HepG2 (cell line): ENCODE measurements around the gene ST6GALNAC4. TPM values are rescaled to one million over a fixed set of nuclear protein-coding genes. Genes with fewer than 3 reads are reported as not detected.

Experiments used
- AGO2 ChIP-seq: fragments of 200-400 bp; formaldehyde crosslinking; optimal IDR thresholded peaks from 2 replicates; pipeline ENCODE3; 2017; ENCODE audit warnings: mild to moderate bottlenecking, low read depth, low read length, moderate library complexity
- CREB3 ChIP-seq: sonication (generic); formaldehyde crosslinking; IDR thresholded peaks from 2 replicates; pipeline ENCODE4 v1.5.0; 2020; ENCODE audit warnings: missing genetic modification reagents
- EED ChIP-seq: sonication (generic); formaldehyde crosslinking; IDR thresholded peaks from 2 replicates; pipeline ENCODE4 v1.5.0; 2020; ENCODE audit warnings: mild to moderate bottlenecking, missing genetic modification reagents
- FOXK2 ChIP-seq: fragments of 450-650 bp; IDR thresholded peaks from 2 replicates; pipeline ENCODE4 v1.6.1; 2016
- HES4 ChIP-seq: sonication (generic); formaldehyde crosslinking; IDR thresholded peaks from 2 replicates; pipeline ENCODE4 v1.9.0; 2021; ENCODE audit warnings: mild to moderate bottlenecking, missing genetic modification reagents, borderline replicate concordance
- HMG20A ChIP-seq: IDR thresholded peaks from 2 replicates; pipeline ENCODE4 v1.6.1; 2016; ENCODE audit warnings: borderline replicate concordance
- HMGA1 ChIP-seq: sonication (generic); formaldehyde crosslinking; conservative IDR thresholded peaks from 2 replicates; pipeline ENCODE4 v1.4.0; 2020; ENCODE audit warnings: missing genetic modification reagents
- NR2F2 ChIP-seq: IDR thresholded peaks from 2 replicates; pipeline ENCODE4 v1.6.1; 2012; ENCODE audit warnings: low read depth, inconsistent platforms, borderline replicate concordance
- PRDM10 ChIP-seq: sonication (generic); formaldehyde crosslinking; IDR thresholded peaks from 2 replicates; pipeline ENCODE4 v1.4.0; 2020; ENCODE audit warnings: low read depth, missing genetic modification reagents
- ZFP91 ChIP-seq: sonication (generic); formaldehyde crosslinking; IDR thresholded peaks from 2 replicates; pipeline ENCODE4 v1.9.0; 2022; ENCODE audit warnings: missing genetic modification reagents, mild to moderate bottlenecking, borderline replicate concordance
- ZFX ChIP-seq: sonication (generic); formaldehyde crosslinking; IDR thresholded peaks from 2 replicates; pipeline ENCODE4 v1.4.0; 2020; ENCODE audit warnings: mild to moderate bottlenecking, low read depth, missing genetic modification reagents, moderate library complexity
- ZIK1 ChIP-seq: sonication (generic); formaldehyde crosslinking; IDR thresholded peaks from 2 replicates; pipeline ENCODE4 v1.5.0; 2020; ENCODE audit warnings: mild to moderate bottlenecking, low read depth, missing genetic modification reagents, borderline replicate concordance
- ZNF75D ChIP-seq: sonication (generic); formaldehyde crosslinking; IDR thresholded peaks from 2 replicates; pipeline ENCODE4 v1.8.1; 2023; ENCODE audit warnings: missing genetic modification reagents, mild to moderate bottlenecking, borderline replicate concordance
- polyA plus RNA-seq, 8 experiments: library from polyadenylated mRNA; depleted of rRNA in 3 of 8; stranded (reverse) in 7 of 8; unstranded in 1 of 8; fragments of >200 nt; fragmentation: Illumina TruSeq in 4 of 8; extraction: Trizol in 4 of 8; gene quantifications; 2 replicates each; pipeline versions ENCODE4 v1.2.1 to v1.2.3, GENCODE V29; 2011 to 2016; ENCODE audit warnings: low read depth in 4 of 8, missing spikeins in 1 of 8, mixed read lengths in 1 of 8; ENCODE audit not compliant: insufficient read depth in 1 of 8
- total RNA-seq, 5 experiments: library from RNA; depleted of rRNA; stranded (reverse); fragments of >200 nt; fragmentation: Illumina TruSeq; extraction: Trizol; gene quantifications; 2 replicates each; pipeline ENCODE4 v1.2.3, GENCODE V29; 2016; ENCODE audit warnings: low read depth in 1 of 5
- TF ChIP-seq, protein P1 (sequence below): sonication (generic); formaldehyde crosslinking; conservative IDR thresholded peaks from 2 replicates; pipeline ENCODE4 v1.4.0; 2020; ENCODE audit warnings: missing genetic modification reagents
- TF ChIP-seq, protein P2 (sequence below): IDR thresholded peaks from 2 replicates; pipeline ENCODE4 v1.6.1; 2018; ENCODE audit warnings: missing genetic modification reagents
- TF ChIP-seq, protein P3 (sequence below): sonication (generic); formaldehyde crosslinking; IDR thresholded peaks from 2 replicates; pipeline ENCODE4 v1.4.0; 2020; ENCODE audit warnings: mild to moderate bottlenecking, missing genetic modification reagents, borderline replicate concordance

ST6GALNAC4 gene
- total and polyA plus RNA-seq, 2 of the 13 experiments (the other 11 are each of a cell fraction or from before 2014, with no cell fraction given) = 18.8 to 27.7 TPM

GRCh38 chr9:127947841-127948710 is 31.2 kb upstream of the ST6GALNAC4 start (continued):
- TF ChIP-seq ZFP91 (CRISPR knock-in tag) (peak; percentile 28; the same call in 1 of the 2 replicates), ZIK1 (no peak), AGO2 (peak; percentile 73), HMG20A (CRISPR knock-in tag) (no peak), PRDM10 (peak; percentile 84), FOXK2 (no peak), HMGA1 (CRISPR knock-in tag) (no peak), HES4 (no peak), EED (CRISPR knock-in tag) (0 out of 2 replicates have a peak, but pooled peaks have one; percentile 59), NR2F2 (no peak), ZNF75D (CRISPR knock-in tag) (0 out of 2 replicates have a peak, but pooled peaks have one; percentile 30), ZFX (peak; percentile 25; the same call in 1 of the 2 replicates), CREB3 (CRISPR knock-in tag) (no peak)
- TF ChIP-seq, protein P1, sequence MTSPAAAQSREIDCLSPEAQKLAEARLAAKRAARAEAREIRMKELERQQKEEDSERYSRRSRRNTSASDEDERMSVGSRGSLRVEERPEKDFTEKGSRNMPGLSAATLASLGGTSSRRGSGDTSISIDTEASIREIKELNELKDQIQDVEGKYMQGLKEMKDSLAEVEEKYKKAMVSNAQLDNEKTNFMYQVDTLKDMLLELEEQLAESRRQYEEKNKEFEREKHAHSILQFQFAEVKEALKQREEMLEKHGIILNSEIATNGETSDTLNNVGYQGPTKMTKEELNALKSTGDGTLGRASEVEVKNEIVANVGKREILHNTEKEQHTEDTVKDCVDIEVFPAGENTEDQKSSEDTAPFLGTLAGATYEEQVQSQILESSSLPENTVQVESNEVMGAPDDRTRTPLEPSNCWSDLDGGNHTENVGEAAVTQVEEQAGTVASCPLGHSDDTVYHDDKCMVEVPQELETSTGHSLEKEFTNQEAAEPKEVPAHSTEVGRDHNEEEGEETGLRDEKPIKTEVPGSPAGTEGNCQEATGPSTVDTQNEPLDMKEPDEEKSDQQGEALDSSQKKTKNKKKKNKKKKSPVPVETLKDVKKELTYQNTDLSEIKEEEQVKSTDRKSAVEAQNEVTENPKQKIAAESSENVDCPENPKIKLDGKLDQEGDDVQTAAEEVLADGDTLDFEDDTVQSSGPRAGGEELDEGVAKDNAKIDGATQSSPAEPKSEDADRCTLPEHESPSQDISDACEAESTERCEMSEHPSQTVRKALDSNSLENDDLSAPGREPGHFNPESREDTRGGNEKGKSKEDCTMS (CRISPR knock-in tag) = no peak
- TF ChIP-seq, protein P2, sequence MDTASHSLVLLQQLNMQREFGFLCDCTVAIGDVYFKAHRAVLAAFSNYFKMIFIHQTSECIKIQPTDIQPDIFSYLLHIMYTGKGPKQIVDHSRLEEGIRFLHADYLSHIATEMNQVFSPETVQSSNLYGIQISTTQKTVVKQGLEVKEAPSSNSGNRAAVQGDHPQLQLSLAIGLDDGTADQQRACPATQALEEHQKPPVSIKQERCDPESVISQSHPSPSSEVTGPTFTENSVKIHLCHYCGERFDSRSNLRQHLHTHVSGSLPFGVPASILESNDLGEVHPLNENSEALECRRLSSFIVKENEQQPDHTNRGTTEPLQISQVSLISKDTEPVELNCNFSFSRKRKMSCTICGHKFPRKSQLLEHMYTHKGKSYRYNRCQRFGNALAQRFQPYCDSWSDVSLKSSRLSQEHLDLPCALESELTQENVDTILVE (CRISPR knock-in tag) = no peak
- TF ChIP-seq, protein P3, sequence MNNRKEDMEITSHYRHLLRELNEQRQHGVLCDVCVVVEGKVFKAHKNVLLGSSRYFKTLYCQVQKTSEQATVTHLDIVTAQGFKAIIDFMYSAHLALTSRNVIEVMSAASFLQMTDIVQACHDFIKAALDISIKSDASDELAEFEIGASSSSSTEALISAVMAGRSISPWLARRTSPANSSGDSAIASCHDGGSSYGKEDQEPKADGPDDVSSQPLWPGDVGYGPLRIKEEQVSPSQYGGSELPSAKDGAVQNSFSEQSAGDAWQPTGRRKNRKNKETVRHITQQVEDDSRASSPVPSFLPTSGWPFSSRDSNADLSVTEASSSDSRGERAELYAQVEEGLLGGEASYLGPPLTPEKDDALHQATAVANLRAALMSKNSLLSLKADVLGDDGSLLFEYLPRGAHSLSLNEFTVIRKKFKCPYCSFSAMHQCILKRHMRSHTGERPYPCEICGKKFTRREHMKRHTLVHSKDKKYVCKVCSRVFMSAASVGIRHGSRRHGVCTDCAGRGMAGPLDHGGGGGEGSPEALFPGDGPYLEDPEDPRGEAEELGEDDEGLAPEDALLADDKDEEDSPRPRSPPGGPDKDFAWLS = no peak
